MCF 10A (cell line): ENCODE results near the gene ATP8B4. TPM values are rescaled to one million over a fixed set of nuclear protein-coding genes. Genes with fewer than 3 reads are reported as not detected.
A peak's percentile ranks its signal among the peaks of the same experiment; 100 is the strongest.

ENCODE experiments used
- BruUV-seq: library from RNA; stranded (reverse); fragments of 400-500 nt; replicated peaks from 2 replicates; lab custom pipeline; 2021; lab: Mats Ljungman, UMichigan
- CTCF ChIA-PET: fragments of 300-600 bp; sonication (Branson Sonifier 250); formaldehyde crosslinking; extraction: SDS; loops from one replicate; lab custom pipeline; 2021; ENCODE audit warnings: antibody characterized with exemption, inconsistent platforms; lab: Yijun Ruan, JAX
- POLR2A ChIA-PET: fragments of 300-600, 350-650 bp; sonication (Branson Sonifier 250); formaldehyde crosslinking; extraction: SDS; loops from one replicate; lab custom pipeline; 2020; ENCODE audit warnings: antibody characterized with exemption, inconsistent platforms; lab: Yijun Ruan, JAX
- DNase-seq: peaks from one replicate; pipeline ENCODE4 v3.0.0-alpha.2; 2018; ENCODE audit not compliant: unreplicated experiment
- H3K27ac Mint-ChIP-seq: one replicate; pipeline ENCODE4 v1.8.0; 2022; ENCODE audit warnings: mild to moderate bottlenecking, low read depth, mixed read lengths; ENCODE audit not compliant: unreplicated experiment
- H3K27me3 Mint-ChIP-seq: one replicate; pipeline ENCODE4 v1.8.0; 2022; ENCODE audit warnings: mixed read lengths; ENCODE audit not compliant: insufficient read depth, unreplicated experiment
- H3K36me3 Mint-ChIP-seq: one replicate; pipeline ENCODE4 v1.8.0; 2022; ENCODE audit warnings: mild to moderate bottlenecking, moderate library complexity, mixed read lengths; ENCODE audit not compliant: insufficient read depth, unreplicated experiment
- H3K4me1 Mint-ChIP-seq: one replicate; pipeline ENCODE4 v1.8.0; 2022; ENCODE audit warnings: mixed read lengths; ENCODE audit not compliant: insufficient read depth, unreplicated experiment
- H3K4me3 Mint-ChIP-seq: one replicate; pipeline ENCODE4 v1.8.0; 2022; ENCODE audit warnings: mild to moderate bottlenecking, moderate library complexity, mixed read lengths; ENCODE audit not compliant: unreplicated experiment
- H3K9me3 Mint-ChIP-seq: one replicate; pipeline ENCODE4 v1.8.0; 2022; ENCODE audit warnings: mixed read lengths; ENCODE audit not compliant: unreplicated experiment
- intact Hi-C: fragments of 100-400 bp; cut with micrococcal nuclease; formaldehyde crosslinking; loops from 2 replicates; pipeline ENCODE4 v1.14.1; 2022
- total RNA-seq: library from RNA; stranded (reverse); gene quantifications from 2 replicates; pipeline ENCODE4 v1.2.3, GENCODE V29; 2022
- TF ChIP-seq, protein P1 (sequence below): fragments of 200-600 bp; IDR thresholded peaks from one replicate; pipeline ENCODE4 v1.8.0; 2022; ENCODE audit warnings: antibody characterized with exemption, mild to moderate bottlenecking; ENCODE audit not compliant: unreplicated experiment

ATP8B4 gene
- total RNA-seq, 1 experiment from 2014 or later: not detected

DNA sequence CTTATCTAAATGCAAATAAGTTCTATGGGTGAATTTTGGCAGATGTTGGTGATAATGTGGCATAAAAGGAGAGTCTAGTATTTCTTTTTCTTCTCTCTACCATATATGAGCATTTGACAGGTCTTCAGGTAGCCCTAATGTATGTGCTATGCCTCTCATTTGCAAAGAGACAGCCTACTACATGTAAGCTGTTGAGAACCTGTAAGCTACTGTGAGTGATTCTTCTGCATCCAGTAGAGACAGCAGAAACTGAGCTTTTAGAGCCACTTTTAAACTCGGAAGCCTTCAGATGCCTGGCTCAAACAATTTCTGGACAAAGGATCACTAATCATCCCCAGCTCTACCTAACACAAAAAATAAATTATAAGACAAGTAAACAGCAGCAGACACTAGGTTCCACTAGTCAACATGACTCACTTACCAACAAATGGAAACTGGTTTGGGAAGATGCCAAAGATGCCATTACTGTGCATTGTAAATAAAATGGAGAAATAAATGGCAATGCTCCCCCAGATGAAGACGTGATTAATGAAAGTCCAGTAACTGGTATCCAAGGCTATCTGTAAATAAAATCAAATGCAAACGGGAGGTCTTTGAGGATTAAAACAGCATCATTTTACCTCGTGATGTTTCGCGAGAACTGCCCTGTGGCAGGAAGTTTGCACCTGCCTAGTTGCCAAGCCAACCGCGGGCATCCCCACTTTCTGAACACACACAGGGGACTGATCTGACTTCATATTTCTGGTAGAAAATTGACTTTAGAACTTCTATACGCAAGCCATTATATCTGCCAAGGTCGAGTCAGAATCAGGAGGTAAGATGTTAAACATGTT lies 252.9 kb downstream of the ATP8B4 start:
- Mint-ChIP-seq H3K27me3 (no peaks in the 10 kb centered on the region), H3K36me3 (no peaks in the 10 kb centered on the region), H3K4me3 (no peak overlapping the region), H3K27ac (peak overlapping the region; percentile 36), H3K9me3 (peaks cover 5% of the 10 kb centered on the region), H3K4me1 (peaks cover 18% of the 10 kb centered on the region)
- POLR2A ChIA-PET: interaction anchor here (1.0 to 3.7 kb wide), 2 partner anchors 10 to 245 kb away, joined by 4 to 21 read pairs; partner anchors contain the start of genes DTWD1 and FAM227B
- intact Hi-C loops: no loop called here
- TF ChIP-seq, protein P1, sequence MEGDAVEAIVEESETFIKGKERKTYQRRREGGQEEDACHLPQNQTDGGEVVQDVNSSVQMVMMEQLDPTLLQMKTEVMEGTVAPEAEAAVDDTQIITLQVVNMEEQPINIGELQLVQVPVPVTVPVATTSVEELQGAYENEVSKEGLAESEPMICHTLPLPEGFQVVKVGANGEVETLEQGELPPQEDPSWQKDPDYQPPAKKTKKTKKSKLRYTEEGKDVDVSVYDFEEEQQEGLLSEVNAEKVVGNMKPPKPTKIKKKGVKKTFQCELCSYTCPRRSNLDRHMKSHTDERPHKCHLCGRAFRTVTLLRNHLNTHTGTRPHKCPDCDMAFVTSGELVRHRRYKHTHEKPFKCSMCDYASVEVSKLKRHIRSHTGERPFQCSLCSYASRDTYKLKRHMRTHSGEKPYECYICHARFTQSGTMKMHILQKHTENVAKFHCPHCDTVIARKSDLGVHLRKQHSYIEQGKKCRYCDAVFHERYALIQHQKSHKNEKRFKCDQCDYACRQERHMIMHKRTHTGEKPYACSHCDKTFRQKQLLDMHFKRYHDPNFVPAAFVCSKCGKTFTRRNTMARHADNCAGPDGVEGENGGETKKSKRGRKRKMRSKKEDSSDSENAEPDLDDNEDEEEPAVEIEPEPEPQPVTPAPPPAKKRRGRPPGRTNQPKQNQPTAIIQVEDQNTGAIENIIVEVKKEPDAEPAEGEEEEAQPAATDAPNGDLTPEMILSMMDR: no peak
- no TSS peak for BruUV-seq
- CTCF ChIA-PET: interaction anchor here (0.6 to 1.6 kb wide), 4 partner anchors 9 to 220 kb away, joined by 3 to 8 read pairs (median 4); no protein-coding TSS in a partner anchor
- DNase-seq: peak; percentile 87

DNA sequence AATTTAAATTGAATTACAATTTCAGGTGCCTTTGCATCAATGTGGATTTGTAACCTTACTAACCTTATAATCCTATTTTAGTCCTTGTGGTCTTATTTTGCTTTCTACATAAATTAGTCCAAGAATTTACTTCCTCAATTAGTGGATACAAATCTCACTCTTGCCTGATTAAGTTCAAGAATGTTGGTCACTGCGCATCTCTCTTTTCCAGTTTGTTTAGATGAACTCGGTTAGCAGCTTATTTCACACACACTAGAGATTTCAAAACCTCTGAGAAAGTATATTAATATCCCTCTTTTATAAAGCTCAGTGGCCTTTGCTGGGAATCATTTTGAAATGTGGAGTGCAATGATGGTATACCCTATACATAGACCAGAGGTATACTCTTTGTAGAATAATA lies 254.8 kb downstream of the ATP8B4 start:
- peak; percentile 33 for DNase-seq
- peaks cover 18% of the 10 kb centered on the region for H3K4me1 Mint-ChIP-seq
- POLR2A ChIA-PET: interaction anchor here (0.7 to 3.7 kb wide), 5 partner anchors 9 to 243 kb away, joined by 3 to 21 read pairs (median 6); partner anchors contain the start of genes DTWD1 and FAM227B

DNA sequence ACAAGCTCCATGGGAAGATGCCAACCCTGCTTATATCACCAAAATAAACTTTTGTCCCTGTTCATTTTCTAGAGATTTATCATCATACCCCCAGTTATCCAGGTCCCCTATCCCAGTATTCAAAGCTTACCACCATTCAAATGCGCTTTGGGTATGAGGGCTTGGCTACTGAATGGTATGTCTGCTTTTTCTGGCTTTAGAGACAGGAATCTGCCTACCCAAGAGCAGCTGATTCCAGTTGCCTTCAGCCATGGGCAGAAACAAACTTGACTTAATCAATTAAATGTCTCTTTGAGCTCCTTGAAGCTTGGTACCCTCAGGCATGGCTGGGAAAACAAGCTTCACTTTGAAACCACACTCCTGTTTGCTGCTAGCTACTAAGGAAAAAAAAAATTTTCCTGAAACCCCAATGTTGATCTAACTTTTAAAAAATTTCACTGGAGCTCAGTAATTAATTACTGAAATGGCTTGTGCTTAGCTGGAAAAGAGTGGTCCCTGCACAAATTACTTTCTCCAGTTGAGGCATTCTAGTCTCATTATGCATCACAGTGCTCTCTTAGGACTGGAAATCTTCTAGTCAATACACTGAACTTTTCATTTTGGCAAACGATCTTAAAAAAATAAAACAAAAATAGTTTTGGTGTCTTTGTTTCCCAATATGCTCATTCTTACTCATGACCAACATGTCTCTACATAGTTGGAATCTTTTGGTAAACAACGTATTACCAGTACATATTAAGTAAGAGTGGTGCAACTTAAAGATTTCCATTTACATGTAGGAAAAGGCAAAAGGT lies 255.4 kb downstream of the ATP8B4 start:
- peak overlapping the region; percentile 21 for H3K4me3 Mint-ChIP-seq
- peak; percentile 88 for DNase-seq
- BruUV-seq: no TSS peak
- H3K27ac Mint-ChIP-seq: peak overlapping the region; percentile 90
- no peaks in the 10 kb centered on the region for H3K27me3 Mint-ChIP-seq
- TF ChIP-seq, protein P1: no peak
- peaks cover 5% of the 10 kb centered on the region for H3K9me3 Mint-ChIP-seq
- ChIA-PET CTCF (interaction anchor here (0.6 to 1.2 kb wide), 6 partner anchors 11 to 244 kb away, joined by 3 to 7 read pairs (median 3); no protein-coding TSS in a partner anchor), POLR2A (interaction anchor here (0.7 to 3.7 kb wide), 8 partner anchors 8 to 243 kb away, joined by 3 to 21 read pairs (median 6); partner anchors contain the start of genes DTWD1 and FAM227B)
- peaks cover 21% of the 10 kb centered on the region for H3K4me1 Mint-ChIP-seq
- no peaks in the 10 kb centered on the region for H3K36me3 Mint-ChIP-seq
- intact Hi-C loops: loop anchor here (5.0 kb wide), 1 partner anchor 241 kb away; the partner anchor contains the start of genes DTWD1 and FAM227B

More for the DNA sequence above, 254.8 kb downstream of the ATP8B4 start:
- H3K36me3 Mint-ChIP-seq: no peaks in the 10 kb centered on the region
- no TSS peak for BruUV-seq
- H3K27me3 Mint-ChIP-seq: no peaks in the 10 kb centered on the region
- peaks cover 5% of the 10 kb centered on the region for H3K9me3 Mint-ChIP-seq
- no peak overlapping the region for H3K4me3 Mint-ChIP-seq
- CTCF ChIA-PET: interaction anchor here (0.6 to 1.0 kb wide), 4 partner anchors 36 to 188 kb away, joined by 3 to 7 read pairs (median 4); no protein-coding TSS in a partner anchor
- TF ChIP-seq, protein P1: no peak
- peak overlapping the region; percentile 90 for H3K27ac Mint-ChIP-seq
- intact Hi-C loops: loop anchor here (5.0 kb wide), 1 partner anchor 242 kb away; the partner anchor contains the start of genes DTWD1 and FAM227B
